ENCODE measurements around the gene IL32.

IL32 gene

DNA sequence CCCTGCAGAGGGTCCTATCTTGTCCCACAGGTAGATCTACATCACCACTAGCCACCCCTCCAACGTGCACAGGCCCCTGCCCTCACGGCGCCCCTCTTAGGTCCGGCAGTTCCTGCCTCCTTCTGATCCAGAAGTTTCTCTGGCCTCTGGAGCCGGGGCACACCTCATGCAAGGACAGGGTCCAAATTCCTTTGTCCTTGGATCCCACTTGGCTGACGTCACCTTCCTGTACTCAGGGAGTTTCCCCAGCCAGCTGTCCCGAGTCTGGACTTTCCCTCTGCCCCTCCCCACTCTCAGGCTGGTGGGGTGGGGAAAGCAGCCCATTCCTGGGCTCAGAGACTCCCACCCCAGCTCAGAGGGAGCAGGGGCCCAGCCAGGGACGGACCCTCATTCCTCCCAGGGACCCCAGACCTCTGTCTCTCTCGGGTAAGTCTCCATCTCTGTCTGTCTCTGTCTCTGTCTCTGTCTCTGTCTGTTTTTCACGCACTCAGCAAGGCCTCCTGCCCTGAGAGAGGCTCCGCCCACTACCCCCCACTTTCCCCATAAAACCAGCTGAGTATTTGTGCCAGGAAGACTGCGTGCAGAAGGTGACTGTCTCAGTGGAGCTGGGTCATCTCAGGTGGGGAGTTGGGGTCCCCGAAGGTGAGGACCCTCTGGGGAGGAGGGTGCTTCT, at the start of gene IL32:
Gene IL32 (plus strand): TSS at position 572 of the 673 bp plus-strand sequence. CDS start 172 bp downstream, outside the sequence.
- DNase-seq, result peak; percentile 63

DNA sequence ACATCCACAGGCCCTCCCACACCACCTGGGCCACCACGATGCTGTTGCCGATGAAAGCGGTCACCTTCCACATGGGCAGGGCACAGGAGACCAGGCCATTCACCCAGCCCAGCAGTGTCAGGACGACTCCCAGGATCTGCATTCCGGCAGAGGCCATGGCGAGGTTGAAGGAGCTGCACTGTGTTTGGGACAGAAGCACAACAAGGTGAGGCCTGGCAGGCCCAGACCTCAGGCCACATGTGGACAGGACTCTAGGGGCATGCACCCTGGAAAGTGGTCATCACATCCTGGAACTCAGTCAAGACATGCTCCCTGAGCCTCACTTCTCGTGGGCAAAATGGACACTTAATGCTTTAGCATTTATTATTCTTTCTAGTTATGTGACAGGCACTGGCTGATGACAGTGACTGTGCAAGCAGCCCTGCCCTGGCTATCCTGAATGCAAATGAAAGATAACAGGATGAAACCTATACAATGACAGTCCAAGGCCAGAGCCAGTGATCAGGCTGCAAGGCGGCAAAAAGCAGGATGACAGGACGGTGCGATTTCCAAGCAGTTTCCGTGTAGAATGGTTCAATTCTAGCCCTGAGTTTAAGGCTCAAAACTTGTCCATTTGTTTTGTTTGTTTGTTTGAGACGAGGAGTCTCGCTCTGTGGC, 49.4 kb upstream of the IL32 start:
- DNase-seq, result no peak

- DNase-seq, result no peak
These were observed 48.1 kb upstream of the IL32 start for GRCh38 chr16:3017344-3017743.

DNA sequence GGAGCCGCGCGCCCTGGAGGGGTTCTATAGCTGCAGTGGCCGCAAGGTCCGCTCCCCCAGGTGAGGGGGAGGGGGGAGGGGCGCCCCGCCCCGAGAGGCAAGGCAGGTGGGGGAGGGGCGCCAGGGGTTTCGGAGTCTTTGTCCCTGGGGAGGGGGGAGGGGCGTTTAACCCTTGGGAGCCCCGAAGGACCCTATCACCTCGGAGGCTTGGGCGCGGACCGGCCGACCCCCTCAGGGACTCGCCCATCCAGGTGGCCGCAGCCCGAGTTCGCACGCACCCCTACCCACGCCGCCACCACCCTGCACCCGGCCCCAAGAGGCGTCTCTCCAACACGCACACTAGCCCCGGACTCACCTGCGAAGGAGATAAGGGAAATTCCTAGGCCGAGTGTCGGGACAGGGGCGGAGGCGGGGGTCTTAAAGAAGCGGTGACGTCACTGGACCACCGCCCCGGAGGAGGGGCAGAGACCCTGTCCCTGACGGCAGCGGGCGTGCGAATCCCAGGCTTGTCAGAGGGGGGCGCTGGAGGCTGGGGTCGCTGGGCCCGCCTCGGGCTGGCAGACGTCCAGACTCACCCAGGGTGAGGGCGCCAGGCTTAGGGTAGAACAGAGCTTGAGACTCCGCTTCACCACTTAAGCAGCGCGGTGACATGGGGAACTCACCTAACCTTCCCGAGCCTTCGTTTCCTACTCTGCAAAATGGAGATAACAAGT, 47.5 kb upstream of the IL32 start, which contains the start of gene CLDN6:
Gene CLDN6 (minus strand): TSS at position 390 of the 713 bp plus-strand sequence. CDS start 2,162 bp downstream, outside the sequence.
- no peak for DNase-seq

DNA sequence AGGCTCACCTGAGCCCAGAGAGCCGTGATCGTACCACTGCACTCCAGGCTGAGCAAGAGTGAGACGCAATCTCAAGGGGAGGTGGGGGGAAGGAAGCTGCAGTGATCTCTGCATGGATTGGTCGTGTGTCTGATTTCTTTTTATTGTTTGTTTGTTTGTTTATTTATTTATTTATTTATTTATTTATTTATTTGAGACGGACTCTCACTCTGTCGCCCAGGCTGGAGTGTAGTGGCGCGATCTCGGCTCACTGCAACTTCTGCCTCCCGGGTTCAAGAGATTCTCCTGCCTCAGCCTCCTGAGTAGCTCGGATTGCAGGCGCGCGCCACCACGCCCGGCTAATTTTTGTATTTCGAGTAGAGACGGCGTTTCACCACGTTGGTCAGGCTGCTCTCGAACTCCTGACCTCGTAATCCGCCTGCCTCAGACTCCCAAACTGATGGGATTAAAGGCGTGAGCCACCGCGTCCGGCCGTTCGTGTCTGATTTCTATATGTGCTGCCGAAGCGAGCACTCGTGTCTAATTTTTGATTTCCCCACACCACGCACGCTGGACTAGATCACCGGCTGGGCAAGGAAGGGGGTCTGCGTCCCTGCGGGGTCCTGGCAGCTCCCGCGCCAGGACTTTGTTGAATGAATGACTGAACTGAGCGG, 45.7 kb upstream of the IL32 start:
- no peak for DNase-seq

- peak; percentile 64 for DNase-seq
These were observed 45.2 kb upstream of the IL32 start, which contains the start of gene TNFRSF12A for GRCh38 chr16:3020247-3020603. TSS of gene TNFRSF12A (plus strand) at chr16:3020368. CDS start at chr16:3020398, 30 bp downstream.

GRCh38 chr16:3020604-3021448, 44.6 kb upstream of the IL32 start:
- DNase-seq, result peak; percentile 42

DNA sequence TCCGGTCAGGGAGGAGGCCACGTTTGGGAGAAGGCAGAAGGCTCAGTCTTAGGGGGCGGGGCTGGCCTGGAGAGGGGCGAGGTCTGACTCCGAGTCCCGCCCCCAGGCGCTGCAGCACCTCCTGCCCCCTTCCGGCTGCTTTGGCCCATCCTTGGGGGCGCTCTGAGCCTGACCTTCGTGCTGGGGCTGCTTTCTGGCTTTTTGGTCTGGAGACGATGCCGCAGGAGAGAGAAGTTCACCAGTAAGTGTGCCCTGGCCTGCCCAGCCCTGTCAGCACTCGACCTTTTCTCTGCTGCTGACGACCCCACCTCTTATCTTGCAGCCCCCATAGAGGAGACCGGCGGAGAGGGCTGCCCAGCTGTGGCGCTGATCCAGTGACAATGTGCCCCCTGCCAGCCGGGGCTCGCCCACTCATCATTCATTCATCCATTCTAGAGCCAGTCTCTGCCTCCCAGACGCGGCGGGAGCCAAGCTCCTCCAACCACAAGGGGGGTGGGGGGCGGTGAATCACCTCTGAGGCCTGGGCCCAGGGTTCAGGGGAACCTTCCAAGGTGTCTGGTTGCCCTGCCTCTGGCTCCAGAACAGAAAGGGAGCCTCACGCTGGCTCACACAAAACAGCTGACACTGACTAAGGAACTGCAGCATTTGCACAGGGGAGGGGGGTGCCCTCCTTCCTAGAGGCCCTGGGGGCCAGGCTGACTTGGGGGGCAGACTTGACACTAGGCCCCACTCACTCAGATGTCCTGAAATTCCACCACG, 43.8 kb upstream of the IL32 start:
- DNase-seq, result peak; percentile 72

- DNase-seq, result peak; percentile 89
These were observed 43.2 kb upstream of the IL32 start for GRCh38 chr16:3022208-3022683.

- no peak for DNase-seq
These were observed 42.6 kb upstream of the IL32 start for GRCh38 chr16:3022684-3023414.

- no peak for DNase-seq
These were observed 42.1 kb upstream of the IL32 start for GRCh38 chr16:3023415-3023668.

- peak; percentile 94 for DNase-seq
These were observed 41.6 kb upstream of the IL32 start, which contains the start of the genes HCFC1R1 and THOC6 for GRCh38 chr16:3023669-3024478. TSS of gene HCFC1R1 (minus strand) at chr16:3023942. CDS start at chr16:3023941, 1 bp downstream. TSS of gene THOC6 (plus strand) at chr16:3024035. CDS start at chr16:3024327, 292 bp downstream.

DNA sequence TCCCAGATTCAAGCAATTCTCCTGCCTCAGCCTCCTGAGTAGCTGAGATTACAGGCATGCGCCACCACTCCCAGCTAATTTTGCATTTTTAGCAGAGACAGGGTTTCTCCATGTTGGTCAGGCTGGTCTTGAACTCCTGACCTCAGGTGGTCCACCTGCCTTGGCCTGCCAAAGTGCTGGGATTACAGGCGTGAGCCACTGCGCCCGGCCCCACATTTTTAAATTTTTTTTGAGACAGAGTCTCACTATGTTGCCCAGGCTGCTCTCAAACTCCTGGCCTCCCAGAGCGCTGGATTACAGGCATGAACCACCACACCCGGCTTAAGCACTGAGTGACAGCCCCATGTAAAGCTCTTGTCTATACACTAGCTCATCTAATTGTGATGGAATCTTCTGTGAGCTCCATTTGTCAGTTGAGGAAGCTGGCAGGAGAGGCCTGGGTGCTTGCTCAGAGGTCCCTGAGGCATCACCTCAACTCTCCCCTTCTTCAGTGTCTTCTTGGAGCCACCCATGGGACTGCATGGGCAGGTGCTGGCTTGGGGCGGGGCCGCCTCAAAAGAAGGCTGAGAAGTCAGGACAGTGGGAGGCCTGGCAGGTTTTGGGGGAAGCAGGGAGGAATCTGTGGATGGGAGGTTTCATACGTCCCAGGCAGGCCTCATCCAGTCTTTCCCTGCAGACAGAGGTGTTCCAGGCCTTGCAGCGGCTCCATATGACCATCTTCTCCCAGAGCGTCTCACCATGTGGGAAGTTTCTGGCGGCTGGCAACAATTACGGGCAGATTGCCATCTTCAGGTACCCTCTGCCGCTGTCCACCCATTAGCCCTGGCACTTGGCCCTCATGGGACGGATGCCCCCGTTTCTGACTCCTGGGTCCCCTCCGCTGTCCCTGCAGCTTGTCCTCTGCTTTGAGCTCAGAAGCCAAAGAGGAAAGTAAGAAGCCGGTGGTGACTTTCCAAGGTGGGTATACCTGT, 40.1 kb upstream of the IL32 start:
- no peak for DNase-seq

DNA sequence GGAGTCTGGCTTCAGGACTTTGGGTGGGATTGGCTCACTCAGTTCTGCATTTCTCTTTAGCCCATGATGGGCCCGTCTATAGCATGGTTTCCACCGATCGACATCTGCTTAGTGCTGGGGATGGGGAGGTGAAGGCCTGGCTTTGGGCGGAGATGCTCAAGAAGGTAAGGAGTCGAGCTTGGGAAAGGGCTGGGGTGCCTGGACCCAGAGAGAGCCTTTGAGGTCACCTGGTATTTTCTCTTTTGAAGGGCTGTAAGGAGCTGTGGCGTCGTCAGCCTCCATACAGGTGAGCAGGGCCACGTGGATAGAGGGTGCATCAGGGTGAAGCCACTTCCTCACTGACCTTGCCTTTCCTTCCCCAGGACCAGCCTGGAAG, 39.4 kb upstream of the IL32 start:
- no peak for DNase-seq

GRCh38 chr16:3026609-3027488, 38.6 kb upstream of the IL32 start:
- no peak for DNase-seq

DNA sequence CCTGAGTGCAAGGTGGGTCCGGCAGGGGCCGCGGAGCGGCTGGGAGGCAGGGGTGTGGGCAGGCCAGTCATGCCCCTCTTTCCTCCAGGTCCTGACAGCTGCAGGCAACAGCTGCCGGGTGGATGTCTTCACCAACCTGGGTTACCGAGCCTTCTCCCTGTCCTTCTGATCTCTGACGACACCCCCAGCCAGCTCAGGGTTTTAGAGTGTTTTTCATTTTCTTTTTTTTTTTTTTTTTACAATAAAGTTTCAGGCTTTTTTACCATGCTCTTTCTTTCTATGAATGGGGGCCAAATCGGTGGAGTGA, 38.0 kb upstream of the IL32 start:
- DNase-seq, result no peak

DNA sequence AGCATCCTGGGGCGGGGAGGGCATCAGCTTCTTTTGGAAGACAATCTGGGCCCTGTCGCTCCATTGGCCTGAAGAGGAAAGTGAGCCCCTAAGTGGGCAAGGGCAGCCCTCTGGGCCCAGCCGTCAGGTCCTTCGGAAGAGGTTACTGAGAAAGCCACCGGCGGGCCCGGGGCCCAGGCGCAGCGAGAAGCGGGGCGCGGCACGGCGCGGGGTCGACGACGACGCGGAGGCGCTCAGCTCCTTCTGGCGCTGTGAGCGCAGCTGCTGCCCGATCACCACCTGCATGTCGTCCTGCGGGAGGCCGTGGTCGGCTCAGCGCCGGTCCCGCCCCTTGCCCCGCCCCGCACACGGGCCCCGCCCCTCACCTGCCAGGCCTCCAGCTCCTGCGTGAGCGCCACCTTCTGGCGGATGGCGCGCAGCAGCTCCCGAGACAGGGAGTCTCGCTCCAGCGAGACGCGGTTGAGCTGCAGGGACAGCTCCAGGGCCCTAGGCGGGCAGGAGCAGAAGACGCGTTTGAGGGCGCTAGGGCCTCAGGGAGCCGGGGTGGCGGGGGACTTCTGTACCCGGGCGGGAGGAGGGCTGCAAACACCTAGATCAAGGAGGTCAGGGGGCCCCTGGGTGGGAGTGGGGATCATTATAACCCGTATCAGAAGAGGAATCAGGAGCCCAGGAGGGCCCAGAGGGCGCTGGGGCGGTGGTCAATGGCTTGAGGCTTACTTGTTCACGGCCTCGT, 37.3 kb upstream of the IL32 start:
- DNase-seq, result peak; percentile 94
